ENCODE data around the gene SHQ1. TPM values are rescaled to one million over a fixed set of nuclear protein-coding genes. Genes with fewer than 3 reads are reported as not detected.

SHQ1 gene
- total and polyA plus RNA-seq, 9 of the 15 experiments (the other 6 are each of a cell fraction or from before 2014, with no cell fraction given) = 9.2 to 25.0 (median 14.1) TPM

DNA sequence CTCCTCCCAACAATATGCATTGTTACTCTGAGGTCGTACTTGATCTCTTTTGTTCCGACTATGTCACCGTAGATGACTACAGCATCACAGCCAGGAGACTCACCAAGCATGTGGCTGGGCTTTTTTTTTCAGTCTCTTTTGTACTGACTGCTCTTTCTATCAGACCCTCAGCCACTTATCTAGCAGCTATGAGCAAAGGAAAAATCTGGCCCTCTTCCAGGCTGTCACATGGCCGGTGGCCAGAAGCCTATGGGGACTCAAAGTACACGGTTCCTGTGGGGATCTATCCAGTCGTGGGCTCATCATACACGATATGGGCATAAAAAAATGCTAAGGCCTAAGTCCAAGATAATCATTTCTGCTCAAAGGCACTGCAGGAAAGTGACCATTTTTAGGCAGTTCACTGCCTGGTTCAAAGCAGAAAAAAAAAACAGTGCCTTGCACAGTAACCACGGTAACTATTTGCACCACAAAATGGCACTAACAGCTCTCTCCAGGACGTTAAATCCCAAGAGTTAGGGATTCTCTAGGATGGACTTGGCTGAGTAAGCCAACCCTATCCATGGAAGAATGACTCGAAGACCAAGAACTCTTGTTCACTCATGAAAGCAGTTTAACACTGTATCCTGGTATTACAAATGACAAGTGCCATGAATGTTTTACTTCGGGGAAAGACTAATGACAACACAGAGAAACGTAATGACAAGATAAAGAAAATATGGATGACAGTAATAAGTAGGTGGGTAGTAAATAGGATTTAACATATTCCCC lies 50.3 kb downstream of the SHQ1 start (continued):
- TF ChIP-seq, protein P1, sequence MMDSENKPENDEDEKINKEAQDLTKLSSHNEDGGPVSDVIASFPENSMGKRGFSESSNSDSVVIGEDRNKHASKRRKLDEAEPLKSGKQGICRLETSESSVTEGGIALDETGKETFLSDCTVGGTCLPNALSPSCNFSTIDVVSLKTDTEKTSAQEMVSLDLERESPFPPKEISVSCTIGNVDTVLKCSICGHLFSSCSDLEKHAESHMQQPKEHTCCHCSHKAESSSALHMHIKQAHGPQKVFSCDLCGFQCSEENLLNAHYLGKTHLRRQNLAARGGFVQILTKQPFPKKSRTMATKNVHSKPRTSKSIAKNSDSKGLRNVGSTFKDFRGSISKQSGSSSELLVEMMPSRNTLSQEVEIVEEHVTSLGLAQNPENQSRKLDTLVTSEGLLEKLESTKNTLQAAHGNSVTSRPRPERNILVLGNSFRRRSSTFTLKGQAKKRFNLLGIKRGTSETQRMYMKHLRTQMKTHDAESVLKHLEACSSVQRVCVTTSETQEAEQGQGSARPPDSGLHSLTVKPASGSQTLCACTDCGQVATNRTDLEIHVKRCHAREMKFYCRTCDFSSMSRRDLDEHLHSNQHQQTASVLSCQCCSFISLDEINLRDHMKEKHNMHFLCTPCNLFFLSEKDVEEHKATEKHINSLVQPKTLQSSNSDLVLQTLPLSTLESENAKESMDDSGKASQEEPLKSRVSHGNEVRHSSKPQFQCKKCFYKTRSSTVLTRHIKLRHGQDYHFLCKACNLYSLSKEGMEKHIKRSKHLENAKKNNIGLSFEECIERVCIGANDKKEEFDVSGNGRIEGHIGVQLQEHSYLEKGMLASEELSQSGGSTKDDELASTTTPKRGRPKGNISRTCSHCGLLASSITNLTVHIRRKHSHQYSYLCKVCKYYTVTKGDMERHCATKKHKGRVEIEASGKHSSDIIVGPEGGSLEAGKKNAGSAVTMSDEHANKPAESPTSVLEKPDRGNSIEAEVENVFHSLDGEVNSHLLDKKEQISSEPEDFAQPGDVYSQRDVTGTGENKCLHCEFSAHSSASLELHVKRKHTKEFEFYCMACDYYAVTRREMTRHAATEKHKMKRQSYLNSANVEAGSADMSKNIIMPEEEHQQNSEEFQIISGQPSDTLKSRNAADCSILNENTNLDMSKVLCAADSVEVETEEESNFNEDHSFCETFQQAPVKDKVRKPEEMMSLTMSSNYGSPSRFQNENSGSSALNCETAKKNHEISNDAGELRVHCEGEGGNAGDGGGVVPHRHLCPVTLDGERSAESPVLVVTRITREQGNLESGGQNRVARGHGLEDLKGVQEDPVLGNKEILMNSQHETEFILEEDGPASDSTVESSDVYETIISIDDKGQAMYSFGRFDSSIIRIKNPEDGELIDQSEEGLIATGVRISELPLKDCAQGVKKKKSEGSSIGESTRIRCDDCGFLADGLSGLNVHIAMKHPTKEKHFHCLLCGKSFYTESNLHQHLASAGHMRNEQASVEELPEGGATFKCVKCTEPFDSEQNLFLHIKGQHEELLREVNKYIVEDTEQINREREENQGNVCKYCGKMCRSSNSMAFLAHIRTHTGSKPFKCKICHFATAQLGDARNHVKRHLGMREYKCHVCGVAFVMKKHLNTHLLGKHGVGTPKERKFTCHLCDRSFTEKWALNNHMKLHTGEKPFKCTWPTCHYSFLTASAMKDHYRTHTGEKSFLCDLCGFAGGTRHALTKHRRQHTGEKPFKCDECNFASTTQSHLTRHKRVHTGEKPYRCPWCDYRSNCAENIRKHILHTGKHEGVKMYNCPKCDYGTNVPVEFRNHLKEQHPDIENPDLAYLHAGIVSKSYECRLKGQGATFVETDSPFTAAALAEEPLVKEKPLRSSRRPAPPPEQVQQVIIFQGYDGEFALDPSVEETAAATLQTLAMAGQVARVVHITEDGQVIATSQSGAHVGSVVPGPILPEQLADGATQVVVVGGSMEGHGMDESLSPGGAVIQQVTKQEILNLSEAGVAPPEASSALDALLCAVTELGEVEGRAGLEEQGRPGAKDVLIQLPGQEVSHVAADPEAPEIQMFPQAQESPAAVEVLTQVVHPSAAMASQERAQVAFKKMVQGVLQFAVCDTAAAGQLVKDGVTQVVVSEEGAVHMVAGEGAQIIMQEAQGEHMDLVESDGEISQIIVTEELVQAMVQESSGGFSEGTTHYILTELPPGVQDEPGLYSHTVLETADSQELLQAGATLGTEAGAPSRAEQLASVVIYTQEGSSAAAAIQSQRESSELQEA (IDR thresholded peaks at IDR 0.05; ENCODE audit: low read depth) = peak; percentile 85
- TF ChIP-seq NCOA6 (IDR thresholded peaks at IDR 0.05) (no peak), EP400 (IDR thresholded peaks at IDR 0.05) (0 out of 2 replicates have a peak, but pooled peaks have one; percentile 27), ZSCAN29 (IDR thresholded peaks at IDR 0.05) (no peak), HNRNPLL (IDR thresholded peaks at IDR 0.05; ENCODE audit: low read depth, low read length, poor library complexity, severe bottlenecking) (no peak), DPF2 (IDR thresholded peaks at IDR 0.05) (0 out of 2 replicates have a peak, but pooled peaks have one; percentile 19), HMGN3 (IDR thresholded peaks at IDR 0.05; ENCODE audit: borderline replicate concordance, extremely low read depth, insufficient read length, low read depth, low read length) (no peak), ATF1 (CRISPR knock-in tag; IDR thresholded peaks at IDR 0.05) (no peak), ATF1 (tag; IDR thresholded peaks at IDR 0.05) (0 out of 2 replicates have a peak, but pooled peaks have one; percentile 27), GABPA (tag; conservative IDR thresholded peaks at IDR 0.05; ENCODE audit: low read depth) (no peak), CAMTA2 (CRISPR knock-in tag; conservative IDR thresholded peaks at IDR 0.05) (no peak), ZNF583 (CRISPR knock-in tag; IDR thresholded peaks at IDR 0.05) (no peak), NRF1 (conservative IDR thresholded peaks at IDR 0.05 in 1 of 2, IDR thresholded peaks at IDR 0.05 in 1 of 2) (no peak), DMBX1 (CRISPR knock-in tag; IDR thresholded peaks at IDR 0.05; ENCODE audit: borderline replicate concordance) (no peak), PML (IDR thresholded peaks at IDR 0.05; ENCODE audit: low read length) (no peak)
- TF ChIP-seq, protein P2, sequence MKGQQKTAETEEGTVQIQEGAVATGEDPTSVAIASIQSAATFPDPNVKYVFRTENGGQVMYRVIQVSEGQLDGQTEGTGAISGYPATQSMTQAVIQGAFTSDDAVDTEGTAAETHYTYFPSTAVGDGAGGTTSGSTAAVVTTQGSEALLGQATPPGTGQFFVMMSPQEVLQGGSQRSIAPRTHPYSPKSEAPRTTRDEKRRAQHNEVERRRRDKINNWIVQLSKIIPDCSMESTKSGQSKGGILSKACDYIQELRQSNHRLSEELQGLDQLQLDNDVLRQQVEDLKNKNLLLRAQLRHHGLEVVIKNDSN (CRISPR knock-in tag; IDR thresholded peaks at IDR 0.05) = peak; percentile 39; the same call in 1 of the 2 replicates
- TF ChIP-seq, protein P3, sequence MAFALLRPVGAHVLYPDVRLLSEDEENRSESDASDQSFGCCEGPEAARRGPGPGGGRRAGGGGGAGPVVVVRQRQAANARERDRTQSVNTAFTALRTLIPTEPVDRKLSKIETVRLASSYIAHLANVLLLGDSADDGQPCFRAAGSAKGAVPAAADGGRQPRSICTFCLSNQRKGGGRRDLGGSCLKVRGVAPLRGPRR (CRISPR knock-in tag; IDR thresholded peaks at IDR 0.05) = no peak
- TF ChIP-seq, protein P4, sequence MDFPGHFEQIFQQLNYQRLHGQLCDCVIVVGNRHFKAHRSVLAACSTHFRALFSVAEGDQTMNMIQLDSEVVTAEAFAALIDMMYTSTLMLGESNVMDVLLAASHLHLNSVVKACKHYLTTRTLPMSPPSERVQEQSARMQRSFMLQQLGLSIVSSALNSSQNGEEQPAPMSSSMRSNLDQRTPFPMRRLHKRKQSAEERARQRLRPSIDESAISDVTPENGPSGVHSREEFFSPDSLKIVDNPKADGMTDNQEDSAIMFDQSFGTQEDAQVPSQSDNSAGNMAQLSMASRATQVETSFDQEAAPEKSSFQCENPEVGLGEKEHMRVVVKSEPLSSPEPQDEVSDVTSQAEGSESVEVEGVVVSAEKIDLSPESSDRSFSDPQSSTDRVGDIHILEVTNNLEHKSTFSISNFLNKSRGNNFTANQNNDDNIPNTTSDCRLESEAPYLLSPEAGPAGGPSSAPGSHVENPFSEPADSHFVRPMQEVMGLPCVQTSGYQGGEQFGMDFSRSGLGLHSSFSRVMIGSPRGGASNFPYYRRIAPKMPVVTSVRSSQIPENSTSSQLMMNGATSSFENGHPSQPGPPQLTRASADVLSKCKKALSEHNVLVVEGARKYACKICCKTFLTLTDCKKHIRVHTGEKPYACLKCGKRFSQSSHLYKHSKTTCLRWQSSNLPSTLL (IDR thresholded peaks at IDR 0.05) = no peak
